ENCODE measurements around the gene UBC.
"Not testable (repeated sequence)": the region's sequence is repeated elsewhere in the genome, so short reads cannot be mapped to it uniquely, and the experiment has no call there.

The UBC gene

GRCh38 chr12:124938108-124938507 lies 23.7 kb upstream of the UBC start:
- no peak for TF ChIP-seq CTCF (IDR thresholded peaks at IDR 0.05; ENCODE audit: low read length, missing control alignments)
- no peak for DNase-seq (ENCODE audit: low read depth)
- peak overlapping the region; percentile 59 for H3K4me3 ChIP-seq (replicated peaks; ENCODE audit: low read depth, low read length)

- H3K4me3 ChIP-seq (replicated peaks; ENCODE audit: low read depth, low read length); DNase-seq (ENCODE audit: low read depth): not testable (repeated sequence)
Measured at GRCh38 chr12:124931528-124931927, 17.1 kb upstream of the UBC start.

GRCh38 chr12:124930586-124930985 lies 16.1 kb upstream of the UBC start:
- DNase-seq (ENCODE audit: low read depth): no peak
- H3K4me3 ChIP-seq (replicated peaks; ENCODE audit: low read depth, low read length): no peak overlapping the region
- no peak for TF ChIP-seq CTCF (IDR thresholded peaks at IDR 0.05; ENCODE audit: low read length, missing control alignments)

- TF ChIP-seq CTCF (IDR thresholded peaks at IDR 0.05; ENCODE audit: low read length, missing control alignments): no peak
- DNase-seq (ENCODE audit: low read depth): no peak
- H3K4me3 ChIP-seq (replicated peaks; ENCODE audit: low read depth, low read length): no peak overlapping the region
Measured at GRCh38 chr12:124929649-124930419, 15.4 kb upstream of the UBC start.

GRCh38 chr12:124928912-124929530 lies 14.6 kb upstream of the UBC start:
- no peak for TF ChIP-seq CTCF (IDR thresholded peaks at IDR 0.05; ENCODE audit: low read length, missing control alignments)
- no peak overlapping the region for H3K4me3 ChIP-seq (replicated peaks; ENCODE audit: low read depth, low read length)
- DNase-seq (ENCODE audit: low read depth): no peak

GRCh38 chr12:124928095-124928911 lies 13.9 kb upstream of the UBC start:
- no peak for TF ChIP-seq CTCF (IDR thresholded peaks at IDR 0.05; ENCODE audit: low read length, missing control alignments)
- H3K4me3 ChIP-seq (replicated peaks; ENCODE audit: low read depth, low read length): peak overlapping the region; percentile 60
- peak; percentile 94 for DNase-seq (ENCODE audit: low read depth)

Measured in fibroblast of pulmonary artery (primary cell).